Measurements from ENCODE around the gene NEU3. TPM values are rescaled to one million over a fixed set of nuclear protein-coding genes. Genes with fewer than 3 reads are reported as not detected.
"Not testable (repeated sequence)": the region's sequence is repeated elsewhere in the genome, so short reads cannot be mapped to it uniquely, and the experiment has no call there.

The NEU3 gene, protein sequence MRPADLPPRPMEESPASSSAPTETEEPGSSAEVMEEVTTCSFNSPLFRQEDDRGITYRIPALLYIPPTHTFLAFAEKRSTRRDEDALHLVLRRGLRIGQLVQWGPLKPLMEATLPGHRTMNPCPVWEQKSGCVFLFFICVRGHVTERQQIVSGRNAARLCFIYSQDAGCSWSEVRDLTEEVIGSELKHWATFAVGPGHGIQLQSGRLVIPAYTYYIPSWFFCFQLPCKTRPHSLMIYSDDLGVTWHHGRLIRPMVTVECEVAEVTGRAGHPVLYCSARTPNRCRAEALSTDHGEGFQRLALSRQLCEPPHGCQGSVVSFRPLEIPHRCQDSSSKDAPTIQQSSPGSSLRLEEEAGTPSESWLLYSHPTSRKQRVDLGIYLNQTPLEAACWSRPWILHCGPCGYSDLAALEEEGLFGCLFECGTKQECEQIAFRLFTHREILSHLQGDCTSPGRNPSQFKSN
- total RNA-seq, result 16.2 and 18.4 TPM in 2 replicates

DNA sequence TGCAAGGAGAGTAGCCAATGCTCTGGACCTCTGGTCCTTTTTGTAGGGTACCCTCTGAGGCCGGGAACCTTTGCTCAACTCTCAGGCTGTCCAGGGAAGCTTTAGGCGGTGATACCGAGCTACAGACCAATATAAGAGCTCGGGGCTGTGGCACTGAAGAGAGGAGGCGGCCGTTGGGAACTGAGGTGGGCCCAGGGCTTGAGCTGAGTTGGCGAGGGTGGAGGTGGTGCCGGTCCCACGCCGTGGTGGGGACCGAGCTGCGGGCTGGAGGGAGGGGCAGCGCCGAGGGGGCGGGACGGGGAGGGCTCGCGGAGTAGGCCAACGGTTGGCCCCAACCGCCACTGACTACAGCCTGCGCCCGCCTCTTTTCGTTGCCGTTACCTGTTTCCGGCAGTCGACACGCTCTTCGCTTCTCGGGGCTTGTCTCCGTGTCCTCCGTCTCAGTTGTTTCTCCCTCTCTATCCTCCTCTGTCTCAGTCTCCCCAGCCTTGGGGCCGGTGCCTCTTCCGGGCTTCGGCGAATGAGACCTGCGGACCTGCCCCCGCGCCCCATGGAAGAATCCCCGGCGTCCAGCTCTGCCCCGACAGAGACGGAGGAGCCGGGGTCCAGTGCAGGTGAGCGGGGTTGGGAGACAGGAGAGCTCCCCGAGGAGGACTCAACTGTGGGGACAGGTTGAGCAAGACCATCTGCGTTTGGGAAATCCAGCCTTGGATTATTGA is at the start of gene NEU3:
Gene NEU3 (plus strand): TSS at position 393 of the 719 bp plus-strand sequence. CDS start 128 bp downstream, at position 521.
- intact Hi-C loops (cut with micrococcal nuclease), result loop anchor here (1.0 kb wide), 1 partner anchor 39 kb away; the partner anchor contains the start of genes SPCS2 and XRRA1

DNA sequence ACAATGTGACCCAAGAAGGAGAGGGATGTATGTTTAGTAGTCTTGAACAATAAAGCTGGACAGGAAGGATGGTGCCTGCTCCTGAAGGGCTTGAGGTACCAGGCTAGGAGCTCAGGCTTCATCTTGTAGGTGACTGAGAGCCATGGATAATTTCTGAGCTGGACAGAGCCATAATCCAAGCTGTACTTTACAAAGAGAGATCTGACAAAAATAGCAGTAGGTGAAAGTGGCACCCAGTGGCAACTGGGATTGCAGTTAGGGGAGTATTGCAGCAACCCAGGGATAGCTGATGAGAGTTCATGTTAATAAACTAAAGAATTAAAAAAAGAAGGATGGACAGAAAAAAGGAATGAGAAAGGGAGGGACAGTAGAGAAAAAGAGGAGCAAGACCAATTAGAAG is 47.2 kb upstream of the NEU3 start:
- intact Hi-C loops (cut with micrococcal nuclease), result loop anchor here (10.0 kb wide), 2 partner anchors 447 to 873 kb away; partner anchors contain the start of genes LIPT2 and UVRAG

DNA sequence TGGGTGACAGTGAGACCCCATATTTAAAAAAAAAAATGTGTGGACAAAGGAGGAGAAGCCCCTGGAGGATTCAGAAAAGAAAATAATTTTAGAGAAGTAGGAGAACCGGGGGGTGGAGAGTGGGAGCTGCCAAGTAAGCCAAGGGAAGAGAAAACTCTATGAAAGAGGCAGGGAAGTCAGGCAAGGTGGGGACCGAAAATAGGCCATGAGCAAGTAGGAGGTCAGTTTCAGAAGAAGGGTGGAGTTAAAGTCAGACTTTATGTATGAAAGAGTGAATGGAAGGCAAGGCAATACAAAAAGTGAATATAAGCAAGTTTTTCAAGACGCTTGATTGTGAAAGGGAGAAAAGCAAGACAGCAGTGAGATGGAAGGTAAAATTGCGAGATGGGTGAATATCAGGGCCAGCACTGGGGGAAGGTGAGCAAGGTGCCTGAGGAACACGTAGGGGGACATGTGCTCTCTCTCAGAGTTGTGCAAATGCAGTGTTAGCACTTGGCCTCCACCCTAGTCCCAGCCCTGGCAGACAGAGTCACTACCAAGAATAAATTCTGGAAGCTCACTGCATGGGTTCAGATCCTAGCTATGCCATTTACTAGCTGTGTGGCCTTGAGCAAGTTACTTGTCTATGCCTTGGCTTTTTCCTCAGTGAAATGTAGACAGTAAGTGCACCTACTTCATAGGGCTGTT is 46.5 kb upstream of the NEU3 start:
- intact Hi-C loops (cut with micrococcal nuclease), result loop anchor here (10.0 kb wide), 2 partner anchors 447 to 873 kb away; partner anchors contain the start of genes LIPT2 and UVRAG

DNA sequence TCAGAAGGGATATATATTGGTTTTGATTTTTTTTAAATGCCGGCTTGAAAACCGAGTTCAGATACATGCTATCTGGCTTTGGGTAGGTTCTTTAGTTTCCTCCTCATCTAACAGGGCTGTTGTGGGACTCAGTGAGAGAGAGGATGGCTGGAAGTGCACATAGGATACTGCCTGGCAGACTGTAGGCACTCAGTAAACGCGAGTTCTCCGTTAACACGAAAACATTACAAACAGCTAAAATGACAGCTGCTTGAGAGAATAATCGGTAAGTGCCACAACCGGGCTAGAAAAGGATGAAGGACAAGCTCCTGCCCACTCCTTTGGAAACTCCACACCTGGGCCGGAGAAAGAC is 40.2 kb upstream of the NEU3 start:
- intact Hi-C loops (cut with micrococcal nuclease), result loop anchor here (2.0 to 10.0 kb wide), 4 partner anchors 200 to 866 kb away; partner anchors contain the start of genes LIPT2, RNF169, TPBGL and UVRAG

DNA sequence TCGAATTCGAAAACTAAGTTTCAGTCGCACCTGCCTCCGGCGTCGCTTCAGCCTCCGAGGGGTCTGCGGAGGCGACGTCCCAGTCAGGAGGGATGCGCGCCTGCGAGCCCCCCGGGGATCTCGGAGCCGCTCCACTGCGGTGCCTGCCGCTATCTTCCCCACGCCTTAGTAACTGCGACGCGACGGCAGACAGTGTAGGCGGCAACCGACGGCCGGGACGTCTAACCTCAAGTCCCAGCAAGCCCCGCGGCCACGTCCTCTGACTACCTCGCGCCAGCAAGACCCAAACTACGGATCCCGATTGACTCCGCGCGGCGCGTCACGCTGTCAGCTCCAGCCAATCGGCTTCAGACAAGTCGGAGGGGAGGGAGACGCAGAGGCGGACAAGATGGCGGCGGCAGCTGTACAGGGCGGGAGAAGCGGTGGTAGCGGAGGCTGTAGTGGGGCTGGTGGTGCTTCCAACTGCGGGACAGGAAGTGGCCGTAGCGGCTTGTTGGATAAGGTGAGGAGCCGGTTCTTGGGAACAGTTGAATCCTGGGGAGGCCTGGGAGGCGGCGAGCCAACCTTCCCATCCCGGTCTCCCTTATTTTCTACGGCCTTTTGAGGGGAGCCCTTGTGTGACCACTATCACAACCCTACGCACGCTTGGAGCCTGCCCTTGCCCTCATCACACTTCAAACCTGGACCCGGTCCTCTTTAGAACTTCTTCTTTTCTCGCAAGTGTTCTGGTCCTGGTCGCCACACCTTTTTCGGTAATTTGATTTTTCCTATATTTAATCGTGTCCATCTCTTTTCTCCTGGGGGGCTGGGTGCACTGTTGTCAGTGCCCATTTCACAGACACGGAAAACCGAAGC is 39.6 kb upstream of the NEU3 start, which contains the start of the genes SPCS2 and XRRA1:
Gene SPCS2 (plus strand): TSS at position 369 of the 855 bp plus-strand sequence. CDS start 20 bp downstream, at position 389.
Gene XRRA1 (minus strand): TSS at position 194 of the 855 bp plus-strand sequence. CDS start 8,213 bp downstream, outside the sequence.
- intact Hi-C loops (cut with micrococcal nuclease), result loop anchor here (1.0 to 10.0 kb wide), 6 partner anchors 40 to 866 kb away; partner anchors contain the start of genes LIPT2, RNF169, TPBGL and UVRAG

DNA sequence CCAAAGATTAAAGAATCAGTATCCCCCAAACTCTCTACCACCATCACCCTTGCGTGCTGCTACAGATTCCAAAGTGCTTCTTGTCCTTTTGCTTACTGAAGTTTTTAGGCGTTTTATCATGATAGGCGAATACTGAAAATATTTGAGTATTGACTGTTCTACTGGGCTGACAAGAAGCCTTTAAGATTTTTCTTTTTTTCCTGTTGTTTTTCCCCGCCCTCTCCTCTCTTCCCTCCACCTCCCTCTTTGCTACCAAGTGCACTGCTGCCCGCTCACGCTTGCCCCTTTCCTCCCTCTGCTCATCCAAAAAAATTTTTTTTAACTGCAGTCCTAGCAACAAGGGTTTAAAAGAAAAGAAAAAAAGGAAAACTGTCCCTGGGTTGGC is 39.0 kb upstream of the NEU3 start:
- intact Hi-C loops (cut with micrococcal nuclease), result loop anchor here (1.0 to 10.0 kb wide), 6 partner anchors 40 to 865 kb away; partner anchors contain the start of genes LIPT2, RNF169, TPBGL and UVRAG

DNA sequence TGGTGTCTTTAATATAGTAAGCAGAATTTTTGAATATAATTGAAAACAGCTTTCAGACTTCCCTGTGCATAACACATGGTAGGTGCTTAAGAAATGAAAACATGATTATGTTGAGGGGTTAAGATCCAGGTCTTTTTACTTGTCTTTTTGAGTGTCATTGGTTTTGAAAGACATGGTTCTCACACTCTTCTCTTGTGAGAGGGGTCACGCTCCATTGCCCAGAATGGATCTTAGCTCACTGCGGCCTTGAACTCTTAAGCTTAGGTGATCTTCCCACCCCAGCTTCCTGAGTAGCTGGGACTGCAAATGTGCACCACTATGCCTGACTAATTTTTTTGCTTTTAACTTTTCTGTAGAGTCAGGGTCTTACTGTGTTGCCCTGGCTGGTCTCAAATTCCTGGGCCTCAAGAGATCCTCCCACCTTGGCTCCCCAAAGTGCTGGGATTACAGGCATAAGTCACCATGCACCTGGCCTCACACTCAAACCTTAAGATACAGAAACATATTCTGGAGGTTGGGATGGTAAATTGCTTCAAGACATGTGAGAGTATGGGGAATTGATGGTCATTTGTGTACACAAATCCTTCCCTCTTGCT is 38.3 kb upstream of the NEU3 start:
- intact Hi-C loops (cut with micrococcal nuclease), result no loop called here

DNA sequence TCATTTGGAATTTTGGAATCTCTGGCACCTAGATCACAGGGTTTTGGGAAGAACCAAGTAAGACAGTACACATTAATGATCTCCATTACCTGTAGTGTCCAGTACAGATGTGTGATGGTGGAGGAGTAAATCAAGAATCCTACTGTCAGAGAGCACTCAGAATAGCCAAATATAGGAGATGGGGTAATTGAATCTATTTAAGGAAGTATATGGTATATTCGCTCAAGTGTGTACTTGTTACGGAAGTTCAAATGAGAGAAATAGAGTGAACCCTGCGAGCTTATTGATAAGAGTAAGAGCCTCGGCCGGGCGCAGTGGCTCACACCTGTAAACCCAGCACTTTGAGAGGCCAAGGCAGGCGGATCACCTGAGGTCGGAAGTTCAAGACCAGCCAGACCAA is 37.5 kb upstream of the NEU3 start:
- intact Hi-C loops (cut with micrococcal nuclease), result no loop called here

DNA sequence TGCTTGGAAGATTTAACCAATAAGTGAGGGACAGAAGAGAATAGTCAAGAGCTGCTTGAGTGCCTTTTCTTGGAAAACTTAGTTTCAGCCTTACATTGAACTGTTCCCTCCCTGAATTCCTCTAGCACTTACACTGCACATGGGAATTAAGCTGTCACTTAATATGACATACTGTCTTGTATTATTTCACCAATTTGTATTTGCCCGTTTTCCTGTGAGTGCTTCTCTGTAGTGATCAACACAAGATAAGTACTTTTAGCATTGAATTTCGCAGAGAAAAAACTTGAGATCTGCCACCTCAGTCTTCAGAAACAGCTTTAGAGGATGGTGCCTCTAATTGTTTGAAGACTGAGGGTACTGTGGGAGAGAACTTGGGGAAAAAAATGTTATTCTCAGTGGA is 36.0 kb upstream of the NEU3 start:
- intact Hi-C loops (cut with micrococcal nuclease), result no loop called here

DNA sequence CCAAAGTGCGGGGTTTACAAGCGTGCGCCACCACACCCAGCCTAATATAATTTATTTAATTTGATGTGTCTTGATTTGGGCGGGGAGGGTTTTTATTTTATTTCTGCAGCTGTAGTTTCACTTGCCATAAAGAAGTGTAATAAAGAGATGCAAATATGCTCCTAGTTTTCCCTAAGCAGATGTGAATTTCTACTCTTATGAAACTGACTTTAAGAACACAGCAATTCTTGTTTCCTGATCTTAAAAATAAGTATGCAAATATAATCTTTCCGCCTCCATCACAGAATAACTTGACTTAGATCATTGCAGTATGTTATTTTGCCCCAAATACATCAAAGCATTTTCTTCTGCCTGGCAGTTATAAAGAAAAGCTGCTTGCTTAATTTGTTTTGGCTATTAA is 35.3 kb upstream of the NEU3 start:
- intact Hi-C loops (cut with micrococcal nuclease), result no loop called here

DNA sequence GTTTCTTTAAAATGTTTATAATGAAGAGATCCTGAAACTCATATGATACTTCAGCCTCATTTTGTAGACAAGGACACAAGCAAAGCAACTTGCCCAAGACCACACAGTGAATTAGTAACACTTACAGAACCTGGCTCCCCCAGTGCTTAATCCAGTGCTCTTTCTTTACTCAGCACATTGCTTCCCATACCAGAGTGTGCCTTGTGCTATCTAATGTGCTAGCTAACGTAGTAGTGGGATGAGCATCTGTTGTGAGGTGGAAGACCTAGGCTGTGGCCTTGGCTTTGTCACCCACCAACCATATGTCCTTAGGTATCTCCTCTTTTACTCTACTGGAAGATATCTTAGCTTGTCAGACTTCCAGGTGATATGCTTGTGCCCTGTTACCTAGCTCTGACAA is 34.5 kb upstream of the NEU3 start:
- intact Hi-C loops (cut with micrococcal nuclease), result no loop called here

DNA sequence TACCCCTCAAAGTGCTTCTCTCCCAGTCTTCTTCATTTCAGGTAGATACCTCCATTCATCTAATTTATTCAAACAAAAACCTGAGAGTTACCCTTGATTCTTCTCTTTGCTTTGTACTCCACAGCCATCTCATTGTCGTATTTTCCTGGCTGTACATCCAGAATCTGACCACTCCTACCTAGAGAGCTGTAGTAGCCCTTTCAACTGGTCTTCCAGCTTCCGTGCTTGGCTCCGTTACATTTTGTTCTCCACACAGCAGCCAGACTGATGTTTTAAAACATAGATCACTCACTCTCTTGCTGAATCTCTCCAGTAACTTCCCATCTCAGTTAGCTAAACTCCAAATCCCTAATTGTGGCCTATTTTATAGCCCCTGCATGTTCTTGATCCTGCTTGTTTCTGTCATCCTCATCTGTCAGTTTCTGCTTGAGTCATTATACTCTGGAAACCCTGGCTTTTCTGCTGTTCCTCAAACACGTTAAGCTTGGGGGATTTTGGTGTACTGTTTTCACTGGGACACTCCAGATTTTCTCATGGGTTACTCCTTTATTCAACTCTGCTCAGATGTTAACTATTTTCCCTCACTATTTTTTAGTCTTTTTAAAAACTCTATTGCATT is 32.2 kb upstream of the NEU3 start:
- intact Hi-C loops (cut with micrococcal nuclease), result no loop called here

DNA sequence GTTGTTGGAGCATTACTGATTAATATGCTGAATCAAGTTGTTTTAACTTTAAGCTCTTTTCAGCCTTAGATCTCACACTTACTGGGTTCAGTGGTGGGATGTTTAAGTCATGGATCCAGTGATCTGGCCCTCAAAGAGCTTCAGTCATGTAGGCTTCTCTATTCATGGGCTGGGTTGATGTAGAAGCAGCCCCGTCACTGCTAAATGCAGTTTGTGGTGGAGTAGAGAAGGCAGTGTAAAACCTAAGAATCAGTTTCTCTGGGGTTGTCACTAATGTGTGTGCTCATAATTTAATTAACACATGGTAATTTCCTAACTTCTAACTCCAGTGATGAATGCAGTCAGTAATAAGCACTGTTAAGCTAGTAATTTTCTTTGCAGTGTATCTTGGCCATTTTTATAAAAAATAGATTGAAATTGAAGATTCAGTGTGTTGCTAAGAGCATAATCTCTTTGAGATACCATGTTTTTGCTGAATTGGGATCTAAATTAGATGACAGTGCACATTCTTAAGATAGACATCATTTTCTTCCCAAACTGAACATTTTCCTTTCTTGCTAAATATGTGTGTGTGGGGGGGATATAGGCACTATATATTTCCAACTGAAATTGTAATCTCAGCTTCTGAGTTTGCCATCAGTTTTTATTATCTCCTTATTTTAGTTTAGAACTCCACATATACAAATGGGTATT is 30.6 kb upstream of the NEU3 start:
- intact Hi-C loops (cut with micrococcal nuclease), result no loop called here

DNA sequence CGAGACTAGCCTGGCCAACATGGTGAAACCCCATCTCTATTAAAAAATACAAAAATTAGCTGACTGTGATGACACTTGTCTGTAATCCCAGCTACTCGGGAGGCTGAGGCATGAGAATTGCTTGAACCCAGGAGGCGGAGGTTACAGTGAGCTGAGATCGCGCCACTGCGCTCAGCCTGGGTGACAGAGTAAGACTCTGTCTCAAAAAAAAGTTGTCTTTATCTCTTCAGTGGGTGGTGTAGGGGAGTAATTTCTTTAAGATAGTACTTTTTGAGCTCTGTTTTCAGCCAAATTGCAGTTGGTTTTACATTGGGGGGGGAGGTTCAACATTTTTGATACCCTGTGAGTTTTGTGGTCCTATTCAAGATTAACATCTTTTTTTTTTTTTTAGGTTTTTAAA is 28.6 kb upstream of the NEU3 start:
- intact Hi-C loops (cut with micrococcal nuclease), result not testable (repeated sequence)

DNA sequence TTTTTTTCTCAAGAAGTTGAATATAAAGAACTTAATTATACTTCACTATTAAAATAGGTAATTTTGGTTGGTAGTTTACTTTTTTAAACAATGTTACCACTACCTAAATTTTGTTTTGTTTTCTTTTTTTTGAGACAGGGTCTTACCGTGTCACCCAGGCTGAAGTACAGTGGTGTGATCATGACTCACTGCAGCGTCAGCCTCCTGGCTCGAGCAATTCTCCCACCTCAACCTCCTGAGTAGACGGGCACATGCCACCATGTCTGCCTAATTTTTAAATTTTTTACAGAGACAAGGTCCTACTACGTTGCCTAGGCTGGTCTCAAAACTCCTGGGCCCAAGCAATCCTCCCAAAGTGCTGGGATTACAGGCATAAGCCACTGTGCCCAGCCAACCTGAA is 22.1 kb upstream of the NEU3 start:
- intact Hi-C loops (cut with micrococcal nuclease), result no loop called here

DNA sequence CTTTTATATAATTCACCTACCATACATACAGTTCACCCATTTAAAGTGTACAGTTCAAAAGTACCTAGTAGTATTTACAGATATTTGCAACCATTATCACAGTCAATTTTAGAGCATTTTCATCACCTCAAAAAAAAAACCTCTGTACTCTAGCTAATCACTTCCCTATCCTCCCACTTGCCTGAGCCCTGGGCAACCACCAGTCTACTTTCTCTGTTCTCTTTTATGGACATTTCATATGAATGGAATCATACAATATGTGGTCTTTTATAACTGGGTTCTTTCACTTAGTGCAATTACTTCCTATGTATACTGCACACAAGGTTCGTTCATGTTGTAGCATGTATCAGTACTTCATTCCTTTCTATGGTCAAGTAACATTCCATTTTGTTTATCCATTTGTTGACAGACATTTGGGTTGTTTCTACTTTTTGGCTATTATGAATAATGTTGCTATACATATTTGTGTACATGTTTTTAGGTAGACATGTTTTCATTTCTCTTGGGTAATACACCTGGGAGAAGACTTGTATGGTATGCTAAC is 17.8 kb upstream of the NEU3 start:
- intact Hi-C loops (cut with micrococcal nuclease), result no loop called here

DNA sequence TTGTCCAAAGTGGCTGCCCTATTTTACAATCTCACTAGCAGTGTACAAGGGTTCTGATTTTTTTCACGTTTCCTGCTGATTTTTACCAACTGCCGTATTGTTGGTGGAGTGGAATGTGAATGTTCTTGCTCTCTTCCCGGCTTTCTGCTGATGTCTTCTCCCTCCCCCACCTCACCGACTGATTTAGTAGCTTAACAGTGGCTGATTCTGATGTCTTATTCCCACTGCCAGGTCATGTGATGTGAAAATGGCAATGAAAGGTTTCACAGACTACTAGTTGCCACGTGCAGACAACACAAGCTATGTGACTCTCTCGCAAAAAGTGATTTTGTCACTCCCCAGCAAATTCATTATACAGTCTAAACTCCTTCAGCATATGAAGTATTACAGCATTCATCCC is 17.3 kb upstream of the NEU3 start:
- intact Hi-C loops (cut with micrococcal nuclease), result no loop called here

DNA sequence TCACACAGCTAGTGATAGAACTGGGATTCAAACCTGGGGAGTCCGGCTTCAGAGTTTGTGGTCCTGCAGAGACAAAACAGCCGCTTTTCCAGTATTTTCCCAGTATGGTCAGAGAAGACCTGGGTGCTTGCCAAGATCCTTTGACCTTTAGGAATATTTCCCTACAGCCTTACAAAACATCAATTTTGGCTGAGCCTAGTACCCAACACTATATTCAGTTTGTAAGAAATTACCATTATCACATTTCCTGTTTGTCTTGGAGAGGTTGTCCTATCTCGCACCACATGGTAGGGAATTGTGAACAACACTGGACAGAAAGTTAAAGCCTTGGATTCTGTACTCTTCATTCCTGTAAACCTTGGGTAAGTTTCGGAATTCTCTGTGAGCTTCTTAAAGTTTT is 10.7 kb upstream of the NEU3 start:
- intact Hi-C loops (cut with micrococcal nuclease), result no loop called here

DNA sequence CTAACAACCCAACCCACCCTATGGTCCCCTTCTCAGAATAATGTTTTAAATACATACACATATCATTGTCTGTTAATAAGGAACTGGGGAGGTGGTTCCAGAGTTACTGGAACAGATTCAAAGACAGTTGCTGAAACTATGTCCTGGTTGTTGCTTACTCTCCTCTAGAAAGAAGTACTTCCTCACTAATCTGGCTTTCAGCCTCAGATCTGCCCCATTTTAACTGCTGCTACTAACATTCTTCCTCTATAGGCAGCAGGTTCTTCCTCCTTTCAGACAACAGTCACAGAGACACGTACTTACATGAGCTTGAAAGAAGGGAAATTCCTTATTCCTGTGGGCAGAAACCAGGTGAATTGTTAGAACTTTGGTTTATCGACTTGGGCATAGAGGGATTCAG is 8.1 kb upstream of the NEU3 start:
- intact Hi-C loops (cut with micrococcal nuclease), result no loop called here
